CD4-positive, alpha-beta T cell treated with Interferon gamma for 1 hour (primary cell): ENCODE measurements around the gene ARHGEF16.
A peak's percentile ranks its signal among the peaks of the same experiment; 100 is the strongest.

ENCODE experiments used
- DNase-seq: peaks from one replicate; pipeline ENCODE4 v3.0.0-alpha.2; 2020

The ARHGEF16 gene

GRCh38 chr1:3439346-3440299, 14.8 kb upstream of the ARHGEF16 start:
- no peak for DNase-seq

- no peak for DNase-seq
Measured at GRCh38 chr1:3440300-3440681, 14.2 kb upstream of the ARHGEF16 start.

GRCh38 chr1:3440711-3441409, 13.6 kb upstream of the ARHGEF16 start:
- DNase-seq, result no peak

- DNase-seq, result no peak
Measured at GRCh38 chr1:3441410-3441847, 13.0 kb upstream of the ARHGEF16 start.

GRCh38 chr1:3441880-3442279, 12.6 kb upstream of the ARHGEF16 start:
- no peak for DNase-seq

- no peak for DNase-seq
Measured at GRCh38 chr1:3442331-3442730, 12.1 kb upstream of the ARHGEF16 start.

GRCh38 chr1:3442901-3443300, 11.6 kb upstream of the ARHGEF16 start:
- DNase-seq, result no peak

GRCh38 chr1:3443807-3444206, 10.7 kb upstream of the ARHGEF16 start:
- no peak for DNase-seq

GRCh38 chr1:3444298-3444697, 10.2 kb upstream of the ARHGEF16 start:
- DNase-seq, result no peak

- DNase-seq, result no peak
Measured at GRCh38 chr1:3444736-3445135, 9.7 kb upstream of the ARHGEF16 start.

- DNase-seq, result no peak
Measured at GRCh38 chr1:3450202-3450863, 4.1 kb upstream of the ARHGEF16 start.

- no peak for DNase-seq
Measured at GRCh38 chr1:3450983-3451382, 3.5 kb upstream of the ARHGEF16 start.

- no peak for DNase-seq
Measured at GRCh38 chr1:3451994-3452865, 2.2 kb upstream of the ARHGEF16 start.

GRCh38 chr1:3452866-3453175, 1.6 kb upstream of the ARHGEF16 start:
- no peak for DNase-seq

- peak; percentile 62 for DNase-seq
Measured at GRCh38 chr1:3453203-3453761, 1.2 kb upstream of the ARHGEF16 start.

GRCh38 chr1:3454811-3455618, 550 bp downstream of the ARHGEF16 start:
- no peak for DNase-seq

GRCh38 chr1:3455670-3456448, 1.4 kb downstream of the ARHGEF16 start:
- no peak for DNase-seq

GRCh38 chr1:3456449-3456963, 2.0 kb downstream of the ARHGEF16 start:
- no peak for DNase-seq

- no peak for DNase-seq
Measured at GRCh38 chr1:3456964-3457909, 2.8 kb downstream of the ARHGEF16 start.
